Erythroblast (primary cell): ENCODE results near the gene C1QC.

Experiments used
- DNase-seq, 2 experiments: peaks; one replicate each; lab custom pipeline; 2025; lab: John Stamatoyannopoulos, UW
- GATA1 ChIP-seq: IDR thresholded peaks from 2 replicates; pipeline ENCODE4 v1.6.1; 2011; ENCODE audit warnings: low read depth, mild to moderate bottlenecking, control low read depth, low read length, moderate library complexity
- POLR2A ChIP-seq: IDR thresholded peaks from 2 replicates; pipeline ENCODE4 v1.6.1; 2011; ENCODE audit warnings: mild to moderate bottlenecking, low read length

C1QC gene

GRCh38 chr1:22611530-22611947 is 31.9 kb upstream of the C1QC start:
- no peak for TF ChIP-seq POLR2A
- TF ChIP-seq GATA1, result no peak
- peak; percentile 31 to 43 for DNase-seq

GRCh38 chr1:22612671-22613571 is 30.5 kb upstream of the C1QC start:
- TF ChIP-seq POLR2A (no peak), GATA1 (no peak)
- DNase-seq, result no peak

- no peak for TF ChIP-seq POLR2A
- no peak for TF ChIP-seq GATA1
- DNase-seq, result no peak
These were observed 29.9 kb upstream of the C1QC start for GRCh38 chr1:22613572-22613918.

- TF ChIP-seq GATA1 (no peak), POLR2A (no peak)
These were observed 29.5 kb upstream of the C1QC start for GRCh38 chr1:22613951-22614350.

GRCh38 chr1:22615886-22616285 is 27.5 kb upstream of the C1QC start:
- no peak for DNase-seq
- TF ChIP-seq POLR2A (no peak), GATA1 (no peak)

More at GRCh38 chr1:22613951-22614350, 29.5 kb upstream of the C1QC start:
- DNase-seq, result no peak

GRCh38 chr1:22616571-22616970 is 26.9 kb upstream of the C1QC start:
- DNase-seq, result no peak
- TF ChIP-seq POLR2A (no peak), GATA1 (no peak)

GRCh38 chr1:22618056-22618455 is 25.4 kb upstream of the C1QC start:
- TF ChIP-seq POLR2A (no peak), GATA1 (no peak)
- DNase-seq, result no peak

GRCh38 chr1:22619252-22619651 is 24.2 kb upstream of the C1QC start:
- DNase-seq, result no peak
- no peak for TF ChIP-seq GATA1
- no peak for TF ChIP-seq POLR2A

GRCh38 chr1:22619798-22620197 is 23.6 kb upstream of the C1QC start:
- DNase-seq, result no peak
- TF ChIP-seq GATA1 (no peak), POLR2A (no peak)

- DNase-seq, result no peak
- TF ChIP-seq GATA1 (no peak), POLR2A (no peak)
These were observed 21.7 kb upstream of the C1QC start for GRCh38 chr1:22621761-22622160.

GRCh38 chr1:22625262-22625925 is 18.0 kb upstream of the C1QC start:
- TF ChIP-seq GATA1, result no peak
- no peak for TF ChIP-seq POLR2A
- no peak for DNase-seq

- no peak for DNase-seq
- TF ChIP-seq GATA1, result no peak
- TF ChIP-seq POLR2A, result no peak
These were observed 16.9 kb upstream of the C1QC start for GRCh38 chr1:22626237-22627157.

GRCh38 chr1:22627331-22627730 is 16.1 kb upstream of the C1QC start:
- TF ChIP-seq POLR2A, result no peak
- TF ChIP-seq GATA1, result no peak

GRCh38 chr1:22628698-22629444 is 14.6 kb upstream of the C1QC start:
- TF ChIP-seq GATA1 (no peak), POLR2A (no peak)
- no peak for DNase-seq

More at GRCh38 chr1:22627331-22627730, 16.1 kb upstream of the C1QC start:
- DNase-seq, result no peak
